Fibroblast of lung (primary cell): ENCODE results near the gene PXDN. TPM values are rescaled to one million over a fixed set of nuclear protein-coding genes. Genes with fewer than 3 reads are reported as not detected.

ENCODE experiments used
- DNase-seq, 2 donors: peaks; one replicate each; pipeline versions ENCODE4 v3.0.0 to v3.0.0-alpha.2; 2010; ENCODE audit warnings: low read depth in 2 of 2
- H2AFZ ChIP-seq: 2 replicates; pipeline ENCODE4 v1.5.1; 2012; ENCODE audit warnings: low read length, control low read depth, inconsistent platforms
- H3K27ac ChIP-seq: 2 replicates; pipeline ENCODE4 v1.5.1; 2011; ENCODE audit warnings: low read length, control low read depth; ENCODE audit not compliant: insufficient read depth
- H3K27me3 ChIP-seq: 2 replicates; pipeline ENCODE4 v1.5.1; 2011; ENCODE audit warnings: mild to moderate bottlenecking, low read length; ENCODE audit not compliant: control insufficient read depth, insufficient read depth
- H3K36me3 ChIP-seq: 2 replicates; pipeline ENCODE4 v1.5.1; 2011; ENCODE audit warnings: low read length; ENCODE audit not compliant: control insufficient read depth, insufficient read depth
- H3K4me1 ChIP-seq: 2 replicates; pipeline ENCODE4 v1.5.1; 2011; ENCODE audit warnings: low read length; ENCODE audit not compliant: control insufficient read depth, insufficient read depth; ENCODE audit errors: extremely low read depth
- H3K4me2 ChIP-seq: 2 replicates; pipeline ENCODE4 v1.5.1; 2011; ENCODE audit warnings: low read length, control low read depth; ENCODE audit not compliant: insufficient read depth; ENCODE audit errors: extremely low read depth
- H3K4me3 ChIP-seq, 4 experiments: fragments of 200-600 bp in 1 of 4; sonication (generic) in 1 of 4; replicated peaks in 1 of 4; 2 replicates each; pipeline ENCODE4 v1.5.1; 2011 to 2016; ENCODE audit warnings: low read length in 4 of 4, low read depth in 3 of 4, mild to moderate bottlenecking in 3 of 4, control low read depth in 2 of 4, inconsistent platforms in 1 of 4, mixed read lengths in 1 of 4; ENCODE audit not compliant: insufficient read depth in 1 of 4; ENCODE audit errors: control extremely low read depth in 1 of 4
- H3K79me2 ChIP-seq: 2 replicates; pipeline ENCODE4 v1.5.1; 2012; ENCODE audit warnings: mild to moderate bottlenecking, low read length, inconsistent platforms; ENCODE audit not compliant: control insufficient read depth, insufficient read depth
- H3K9ac ChIP-seq: 2 replicates; pipeline ENCODE4 v1.5.1; 2011; ENCODE audit warnings: mild to moderate bottlenecking, low read length, control low read depth; ENCODE audit not compliant: insufficient read depth
- H3K9me3 ChIP-seq: 2 replicates; pipeline ENCODE4 v1.5.1; 2012; ENCODE audit warnings: low read depth, low read length; ENCODE audit not compliant: control insufficient read depth, insufficient read depth
- H4K20me1 ChIP-seq: 2 replicates; pipeline ENCODE4 v1.5.1; 2011; ENCODE audit warnings: low read length; ENCODE audit not compliant: control insufficient read depth, insufficient read depth; ENCODE audit errors: extremely low read depth
- CTCF ChIP-seq, 2 donors: IDR thresholded peaks in 1 of 2; conservative IDR thresholded peaks in 1 of 2; 1 replicate in 1 of 2; 2 replicates in 1 of 2; pipeline ENCODE4 v1.5.1; 2011 to 2012; ENCODE audit warnings: low read length in 2 of 2, control low read depth in 1 of 2, inconsistent platforms in 1 of 2, low read depth in 1 of 2, mild to moderate bottlenecking in 1 of 2
- EZH2 ChIP-seq: IDR thresholded peaks from 2 replicates; pipeline ENCODE4 v1.5.1; 2012; ENCODE audit warnings: low read length, control low read depth, mild to moderate bottlenecking; ENCODE audit errors: missing control alignments
- polyA plus RNA-seq, 2 donors: library from polyadenylated mRNA; depleted of rRNA in 1 of 2; stranded (reverse) in 1 of 2; unstranded in 1 of 2; fragments of >200 nt; gene quantifications; 2 replicates each; pipeline ENCODE4 v1.2.1, GENCODE V29; 2011 to 2012; ENCODE audit warnings: missing spikeins in 1 of 2
- total RNA-seq: library from RNA; depleted of rRNA; stranded (reverse); fragments of >200 nt; gene quantifications from 2 replicates; pipeline ENCODE4 v1.2.1, GENCODE V29; 2014

PXDN gene
- total and polyA plus RNA-seq, 2 donors (not counting 1 experiment from before 2014, with no cell fraction given): 153 to 298 TPM

- Histone ChIP-seq H4K20me1 (no peaks in the 10 kb centered on the region), H3K4me1 (no peaks in the 10 kb centered on the region), H3K4me3 (no peak overlapping the region), H3K4me2 (no peak overlapping the region), H3K9me3 (no peaks in the 10 kb centered on the region), H3K27me3 (no peaks in the 10 kb centered on the region), H3K27ac (no peak overlapping the region), H3K9ac (no peak overlapping the region), H2AFZ (no peak overlapping the region), H3K79me2 (peaks cover 2% of the 10 kb centered on the region), H3K36me3 (peaks cover 34% of the 10 kb centered on the region)
- TF ChIP-seq EZH2 (no peak), CTCF (conservative IDR thresholded peaks at IDR 0.05 in 1 of 2, IDR thresholded peaks at IDR 0.05 in 1 of 2; ENCODE audit: low read depth in 1 of 2, low read length in 2 of 2) (no peak)
- DNase-seq: no peak
These were observed 99.9 kb downstream of the PXDN start for GRCh38 chr2:1644427-1644826.

GRCh38 chr2:1642993-1643619, 101.2 kb downstream of the PXDN start:
- H3K9ac ChIP-seq: no peak overlapping the region
- DNase-seq: no peak
- H3K4me1 ChIP-seq: no peaks in the 10 kb centered on the region
- H3K27ac ChIP-seq: no peak overlapping the region
- no peak overlapping the region for H2AFZ ChIP-seq
- H3K9me3 ChIP-seq: no peaks in the 10 kb centered on the region
- TF ChIP-seq EZH2 (no peak), CTCF (conservative IDR thresholded peaks at IDR 0.05 in 1 of 2, IDR thresholded peaks at IDR 0.05 in 1 of 2; ENCODE audit: low read depth in 1 of 2, low read length in 2 of 2) (no peak)
- no peak overlapping the region for H3K4me3 ChIP-seq
- H4K20me1 ChIP-seq: no peaks in the 10 kb centered on the region
- H3K27me3 ChIP-seq: no peaks in the 10 kb centered on the region
- no peaks in the 10 kb centered on the region for H3K79me2 ChIP-seq
- H3K36me3 ChIP-seq: peaks cover 25% of the 10 kb centered on the region
- H3K4me2 ChIP-seq: no peak overlapping the region

- Histone ChIP-seq H3K4me2 (no peak overlapping the region), H4K20me1 (no peaks in the 10 kb centered on the region), H2AFZ (no peak overlapping the region), H3K9me3 (no peaks in the 10 kb centered on the region), H3K36me3 (peaks cover 17% of the 10 kb centered on the region), H3K27ac (peak overlapping the region; percentile 35), H3K27me3 (no peaks in the 10 kb centered on the region), H3K4me1 (no peaks in the 10 kb centered on the region), H3K4me3 (no peak overlapping the region), H3K79me2 (no peaks in the 10 kb centered on the region), H3K9ac (no peak overlapping the region)
- TF ChIP-seq EZH2: no peak
- TF ChIP-seq CTCF (conservative IDR thresholded peaks at IDR 0.05 in 1 of 2, IDR thresholded peaks at IDR 0.05 in 1 of 2; ENCODE audit: low read depth in 1 of 2, low read length in 2 of 2): no peak
- peak; percentile 61 to 90 for DNase-seq
These were observed 102.1 kb downstream of the PXDN start for GRCh38 chr2:1642066-1642861.
